GM10266 (cell line): ENCODE measurements around the gene BATF3.
"Not testable (repeated sequence)": the region's sequence is repeated elsewhere in the genome, so short reads cannot be mapped to it uniquely, and the experiment has no call there.

Experiments used
- DNase-seq: peaks from one replicate; pipeline ENCODE4 v3.0.0; 2012; ENCODE audit errors: extremely low spot score
- CTCF ChIP-seq: IDR thresholded peaks from 2 replicates; pipeline ENCODE4 v1.5.1; 2012; ENCODE audit warnings: mild to moderate bottlenecking, low read depth; ENCODE audit not compliant: control insufficient read depth, insufficient read depth; ENCODE audit errors: missing control alignments

BATF3 gene

DNA sequence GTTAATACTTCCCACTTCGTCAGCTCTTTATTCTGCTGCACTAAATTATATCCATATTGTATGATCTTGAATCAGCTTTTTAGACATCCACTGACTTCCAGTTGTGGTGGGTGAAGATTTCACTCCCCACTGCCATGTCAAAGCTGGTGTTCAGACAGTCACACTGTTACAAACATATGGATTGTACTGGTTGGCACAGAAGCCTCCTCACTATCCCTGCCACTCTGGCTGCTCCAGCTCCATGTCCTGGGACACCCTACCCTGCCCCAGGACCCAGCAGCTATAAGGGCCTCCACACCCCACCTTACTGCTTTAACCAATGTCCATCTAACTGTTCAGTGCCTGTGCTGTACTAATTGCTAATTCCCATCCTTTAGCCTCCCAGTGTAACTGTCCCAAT is 32.0 kb upstream of the BATF3 start:
- TF ChIP-seq CTCF = no peak
- no peak for DNase-seq

DNA sequence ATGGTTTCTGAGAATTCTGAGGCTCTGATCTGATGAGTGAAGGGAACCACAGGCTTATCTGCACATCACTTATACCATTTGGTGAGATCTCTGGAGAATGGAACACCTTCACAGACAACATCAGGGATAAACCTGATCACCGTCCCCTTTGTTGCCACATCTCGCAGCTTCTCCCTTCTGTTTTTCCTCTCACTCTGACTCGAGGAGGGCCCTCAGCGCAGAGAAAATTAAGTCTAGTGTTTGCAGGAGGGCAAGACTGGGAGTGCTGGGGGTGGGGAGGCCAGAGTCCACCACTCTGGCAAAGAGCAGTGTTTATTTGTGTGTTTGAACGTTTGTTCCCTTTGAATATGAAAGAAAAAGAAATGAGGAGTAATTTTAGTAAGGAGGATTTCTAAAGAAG is 29.0 kb upstream of the BATF3 start:
- TF ChIP-seq CTCF = no peak
- DNase-seq = no peak

DNA sequence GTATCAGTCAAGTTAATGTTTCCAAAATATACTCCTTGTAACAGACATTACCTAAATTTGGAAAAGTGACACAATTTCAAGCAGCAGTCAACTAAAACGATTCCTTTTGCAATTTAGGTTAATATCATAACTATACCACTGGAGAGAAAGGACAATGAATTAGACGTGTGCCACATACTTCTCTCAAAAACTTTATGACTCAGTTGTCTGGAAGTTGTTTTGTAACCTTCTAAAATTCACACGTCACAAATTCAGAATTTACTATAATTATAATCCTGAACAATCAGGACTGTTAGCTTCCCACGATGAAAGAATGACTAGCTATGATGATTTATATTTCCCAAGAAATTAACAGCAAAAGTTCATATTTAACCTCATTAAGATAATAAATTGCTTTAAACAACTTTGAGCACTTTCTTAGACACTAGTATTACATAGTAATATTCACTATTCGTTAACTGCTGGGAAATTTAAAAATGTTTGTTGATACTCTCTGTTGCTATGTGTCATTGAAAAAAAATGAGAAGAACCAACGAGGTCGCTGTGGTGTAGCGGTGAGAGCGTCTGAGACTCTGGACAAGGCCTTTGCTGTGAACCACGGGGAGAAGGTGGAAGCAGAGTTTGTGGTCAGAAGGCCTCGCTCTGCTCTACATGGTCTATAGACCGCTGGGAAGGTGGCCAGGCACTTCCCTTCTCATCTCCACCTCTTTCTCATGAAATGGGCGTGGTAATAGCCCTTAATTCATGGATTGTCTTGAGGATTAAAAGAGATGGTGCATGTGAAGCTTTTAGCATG is 27.9 kb upstream of the BATF3 start:
- no peak for DNase-seq
- TF ChIP-seq CTCF = no peak

- not testable (repeated sequence) for DNase-seq
Observed at GRCh38 chr1:212724679-212725078, 25.0 kb upstream of the BATF3 start.

DNA sequence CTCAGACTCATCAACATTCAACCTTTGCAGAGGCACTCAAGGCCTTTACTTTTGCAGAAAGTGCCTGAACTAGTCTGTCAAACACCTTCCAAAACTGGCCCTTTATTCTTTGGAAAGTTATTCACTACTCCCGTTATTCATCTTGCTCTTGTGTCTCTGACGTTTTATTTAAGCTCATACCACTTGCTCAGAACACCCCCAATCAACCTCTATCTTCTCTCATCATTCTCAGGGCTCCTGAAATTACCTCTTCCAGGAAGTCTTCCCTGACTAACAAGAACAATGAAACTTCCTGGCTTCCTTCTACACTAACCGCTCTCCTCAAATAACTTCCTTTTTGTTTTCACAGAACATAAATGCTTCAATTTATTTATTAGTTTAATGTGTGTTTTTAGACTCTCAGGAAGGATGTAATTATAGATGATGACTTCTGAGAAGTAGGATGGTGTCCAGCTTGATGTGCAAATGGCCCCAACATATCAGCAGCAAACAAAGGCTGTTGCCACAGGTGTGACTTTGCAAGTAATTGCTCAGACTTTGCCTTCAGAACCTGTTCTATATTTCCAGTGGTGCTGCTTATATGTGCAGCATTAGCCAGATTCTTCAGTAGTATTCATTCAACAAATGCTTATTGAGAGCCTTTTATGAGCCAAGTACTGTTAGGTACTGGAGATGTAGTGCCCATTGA is 22.8 kb upstream of the BATF3 start:
- TF ChIP-seq CTCF = no peak
- no peak for DNase-seq

DNA sequence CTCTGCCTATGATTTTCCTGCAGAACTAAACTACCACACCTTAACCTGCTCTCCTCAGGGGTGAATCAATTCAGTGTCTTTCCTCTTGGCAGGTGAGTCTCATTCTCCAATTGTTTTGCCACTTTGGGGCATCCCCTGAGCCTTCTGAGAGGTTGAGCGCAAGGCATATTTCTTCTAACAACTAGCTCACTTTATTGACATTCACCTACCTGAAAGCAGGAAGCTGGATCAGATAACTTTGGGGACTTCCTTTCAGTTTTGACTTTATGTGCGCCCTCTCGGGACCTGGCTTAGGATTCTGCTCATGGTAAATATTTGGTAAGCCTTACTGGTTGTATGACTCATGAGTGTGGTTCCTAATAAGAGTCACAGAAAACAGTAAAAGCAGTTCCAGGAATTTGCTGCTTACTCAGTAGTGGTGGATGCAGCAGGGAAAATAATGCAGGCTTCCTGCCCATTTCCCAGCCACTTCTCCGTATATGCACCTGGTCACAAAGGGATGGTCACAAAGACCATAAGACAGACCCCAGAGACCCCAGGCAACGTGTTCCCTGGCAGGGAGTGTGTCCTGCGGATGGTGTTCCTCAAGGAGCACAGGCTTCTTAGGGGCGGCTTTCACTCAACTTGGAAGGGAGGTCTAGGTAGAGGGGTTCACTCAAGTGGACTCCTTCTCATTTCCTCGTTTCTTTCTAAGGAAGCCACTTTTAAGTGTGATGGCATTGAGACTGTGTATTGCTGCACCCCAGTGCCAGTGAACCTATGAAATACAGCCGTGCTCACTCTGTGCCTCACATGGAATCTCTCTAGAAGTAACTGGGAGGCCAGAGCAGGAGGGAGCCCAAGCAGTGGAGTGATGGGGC is 22.0 kb upstream of the BATF3 start:
- TF ChIP-seq CTCF = no peak
- DNase-seq = no peak

DNA sequence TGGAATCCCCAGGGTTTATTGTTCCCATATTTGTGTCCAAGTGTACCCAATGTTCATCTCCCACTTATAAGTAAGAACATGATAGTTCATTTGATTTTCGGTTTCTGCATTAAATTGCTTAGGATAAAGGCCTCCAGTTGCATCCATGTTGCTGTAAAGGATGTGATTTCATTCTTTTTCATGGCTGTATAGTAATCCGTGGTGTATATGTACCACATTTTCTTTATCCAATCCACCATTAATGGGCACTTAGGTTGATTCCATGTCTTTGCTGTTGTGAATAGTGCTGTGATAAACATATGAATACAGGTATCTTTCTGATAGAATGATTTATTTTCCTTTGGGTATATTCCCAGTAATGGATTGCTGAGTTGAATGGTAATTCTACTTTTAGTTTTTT is 20.0 kb upstream of the BATF3 start:
- TF ChIP-seq CTCF = no peak
- DNase-seq = no peak
